HEK293 (cell line): ENCODE data around the gene RNF43.

Experiments used
- EGR2 ChIP-seq: fragments of 450-650 bp; formaldehyde crosslinking; IDR thresholded peaks from 2 replicates; pipeline ENCODE4 v1.5.1; 2016; ENCODE audit warnings: low read depth, missing biosample characterization, missing genetic modification characterization
- GLIS2 ChIP-seq: fragments of 450-650 bp; formaldehyde crosslinking; IDR thresholded peaks from 2 replicates; pipeline ENCODE4 v1.5.1; 2016; ENCODE audit warnings: missing biosample characterization, missing genetic modification characterization
- KLF1 ChIP-seq: fragments of 450-650 bp; formaldehyde crosslinking; IDR thresholded peaks from 2 replicates; pipeline ENCODE4 v1.5.1; 2016; ENCODE audit warnings: missing biosample characterization, missing genetic modification characterization
- KLF7 ChIP-seq: fragments of 450-650 bp; formaldehyde crosslinking; IDR thresholded peaks from 2 replicates; pipeline ENCODE4 v1.5.1; 2016; ENCODE audit warnings: missing biosample characterization, missing genetic modification characterization, borderline replicate concordance
- OVOL3 ChIP-seq: fragments of 450-650 bp; formaldehyde crosslinking; IDR thresholded peaks from 2 replicates; pipeline ENCODE4 v1.5.1; 2016; ENCODE audit warnings: missing biosample characterization, missing genetic modification characterization
- PRDM1 ChIP-seq: fragments of 450-650 bp; formaldehyde crosslinking; IDR thresholded peaks from 2 replicates; pipeline ENCODE4; 2016; ENCODE audit warnings: missing biosample characterization, missing genetic modification characterization
- TRIM28 ChIP-seq: IDR thresholded peaks from 2 replicates; pipeline ENCODE4 v1.6.1; 2011; ENCODE audit warnings: low read length, control low read depth, borderline replicate concordance
- YY1 ChIP-seq: fragments of 450-650 bp; formaldehyde crosslinking; IDR thresholded peaks from 2 replicates; pipeline ENCODE4 v1.5.1; 2018; ENCODE audit warnings: missing biosample characterization, missing genetic modification characterization
- ZFP41 ChIP-seq: fragments of 450-650 bp; formaldehyde crosslinking; IDR thresholded peaks from 2 replicates; pipeline ENCODE4 v1.5.1; 2016; ENCODE audit warnings: missing biosample characterization, missing genetic modification characterization, borderline replicate concordance
- ZNF10 ChIP-seq: fragments of 450-650 bp; formaldehyde crosslinking; IDR thresholded peaks from 2 replicates; pipeline ENCODE4 v1.5.1; 2017; ENCODE audit warnings: missing biosample characterization, missing genetic modification characterization
- ZNF155 ChIP-seq: fragments of 450-650 bp; formaldehyde crosslinking; IDR thresholded peaks from 2 replicates; pipeline ENCODE4 v1.5.1; 2016; ENCODE audit warnings: missing biosample characterization, missing genetic modification characterization
- ZNF157 ChIP-seq: fragments of 450-650 bp; formaldehyde crosslinking; IDR thresholded peaks from 2 replicates; pipeline ENCODE4 v1.5.1; 2016; ENCODE audit warnings: missing biosample characterization, missing genetic modification characterization
- ZNF2 ChIP-seq: fragments of 450-650 bp; formaldehyde crosslinking; IDR thresholded peaks from 2 replicates; pipeline ENCODE4 v1.5.1; 2016; ENCODE audit warnings: missing biosample characterization, missing genetic modification characterization
- ZNF214 ChIP-seq: fragments of 450-650 bp; formaldehyde crosslinking; IDR thresholded peaks from 2 replicates; pipeline ENCODE4 v1.5.1; 2017; ENCODE audit warnings: missing biosample characterization, mild to moderate bottlenecking, missing genetic modification characterization, borderline replicate concordance
- ZNF239 ChIP-seq: fragments of 450-650 bp; formaldehyde crosslinking; IDR thresholded peaks from 2 replicates; pipeline ENCODE4 v1.5.1; 2016; ENCODE audit warnings: missing biosample characterization, missing genetic modification characterization
- ZNF248 ChIP-seq: fragments of 450-650 bp; formaldehyde crosslinking; IDR thresholded peaks from 2 replicates; pipeline ENCODE4 v1.5.1; 2017; ENCODE audit warnings: missing biosample characterization, missing genetic modification characterization
- ZNF266 ChIP-seq: fragments of 450-650 bp; formaldehyde crosslinking; IDR thresholded peaks from 2 replicates; pipeline ENCODE4 v1.5.1; 2016; ENCODE audit warnings: missing biosample characterization, missing genetic modification characterization, low read depth
- ZNF302 ChIP-seq: fragments of 450-650 bp; formaldehyde crosslinking; IDR thresholded peaks from 2 replicates; pipeline ENCODE4 v1.5.1; 2016; ENCODE audit warnings: missing biosample characterization, missing genetic modification characterization, low read depth
- ZNF324 ChIP-seq: fragments of 450-650 bp; formaldehyde crosslinking; IDR thresholded peaks from 2 replicates; pipeline ENCODE4 v1.5.1; 2016; ENCODE audit warnings: missing biosample characterization, missing genetic modification characterization
- ZNF391 ChIP-seq: fragments of 450-650 bp; formaldehyde crosslinking; IDR thresholded peaks from 2 replicates; pipeline ENCODE4 v1.5.1; 2016; ENCODE audit warnings: low read depth, missing biosample characterization, missing genetic modification characterization, borderline replicate concordance
- ZNF423 ChIP-seq: fragments of 450-650 bp; formaldehyde crosslinking; IDR thresholded peaks from 2 replicates; pipeline ENCODE4 v1.5.1; 2016; ENCODE audit warnings: missing biosample characterization, missing genetic modification characterization
- ZNF501 ChIP-seq: fragments of 450-650 bp; formaldehyde crosslinking; IDR thresholded peaks from 2 replicates; pipeline ENCODE4 v1.5.1; 2016; ENCODE audit warnings: missing biosample characterization, missing genetic modification characterization
- ZNF626 ChIP-seq: fragments of 450-650 bp; sonication (Bioruptor Pico); formaldehyde crosslinking; IDR thresholded peaks from 2 replicates; pipeline ENCODE4 v1.5.1; 2018; ENCODE audit warnings: missing biosample characterization, missing genetic modification characterization, inconsistent platforms
- ZNF658 ChIP-seq: fragments of 450-650 bp; formaldehyde crosslinking; IDR thresholded peaks from 2 replicates; pipeline ENCODE4; 2016; ENCODE audit warnings: missing biosample characterization, missing genetic modification characterization
- ZNF677 ChIP-seq: fragments of 450-650 bp; IDR thresholded peaks from 2 replicates; pipeline ENCODE4 v1.5.0; 2018; ENCODE audit warnings: missing biosample characterization, mild to moderate bottlenecking, missing genetic modification characterization, moderate library complexity
- ZNF768 ChIP-seq: fragments of 450-650 bp; formaldehyde crosslinking; IDR thresholded peaks from 2 replicates; pipeline ENCODE4 v1.5.1; 2018; ENCODE audit warnings: missing biosample characterization, mild to moderate bottlenecking, missing genetic modification characterization
- ZNF791 ChIP-seq: fragments of 450-650 bp; formaldehyde crosslinking; IDR thresholded peaks from 2 replicates; pipeline ENCODE4 v1.5.1; 2016; ENCODE audit warnings: missing biosample characterization, missing genetic modification characterization
- ZSCAN23 ChIP-seq: fragments of 450-650 bp; formaldehyde crosslinking; IDR thresholded peaks from 2 replicates; pipeline ENCODE4 v1.5.1; 2016; ENCODE audit warnings: missing biosample characterization, missing genetic modification characterization
- TF ChIP-seq, protein P1 (sequence below): fragments of 450-650 bp; formaldehyde crosslinking; IDR thresholded peaks from 2 replicates; pipeline ENCODE4 v1.5.1; 2016; ENCODE audit warnings: missing biosample characterization, missing genetic modification characterization
- TF ChIP-seq, protein P2 (sequence below): fragments of 450-650 bp; formaldehyde crosslinking; IDR thresholded peaks from 2 replicates; pipeline ENCODE4 v1.5.1; 2016; ENCODE audit warnings: missing biosample characterization, missing genetic modification characterization
- TF ChIP-seq, protein P3 (sequence below): fragments of 450-650 bp; formaldehyde crosslinking; IDR thresholded peaks from 2 replicates; pipeline ENCODE4 v1.5.1; 2016; ENCODE audit warnings: missing biosample characterization, missing genetic modification characterization
- TF ChIP-seq, protein P4 (sequence below): IDR thresholded peaks from 2 replicates; pipeline ENCODE4 v1.6.1; 2011; ENCODE audit warnings: mild to moderate bottlenecking, low read depth, low read length, borderline replicate concordance
- TF ChIP-seq, protein P5 (sequence below): fragments of 450-650 bp; formaldehyde crosslinking; IDR thresholded peaks from 2 replicates; pipeline ENCODE4 v1.5.1; 2016; ENCODE audit warnings: missing biosample characterization, missing genetic modification characterization

Gene RNF43

DNA sequence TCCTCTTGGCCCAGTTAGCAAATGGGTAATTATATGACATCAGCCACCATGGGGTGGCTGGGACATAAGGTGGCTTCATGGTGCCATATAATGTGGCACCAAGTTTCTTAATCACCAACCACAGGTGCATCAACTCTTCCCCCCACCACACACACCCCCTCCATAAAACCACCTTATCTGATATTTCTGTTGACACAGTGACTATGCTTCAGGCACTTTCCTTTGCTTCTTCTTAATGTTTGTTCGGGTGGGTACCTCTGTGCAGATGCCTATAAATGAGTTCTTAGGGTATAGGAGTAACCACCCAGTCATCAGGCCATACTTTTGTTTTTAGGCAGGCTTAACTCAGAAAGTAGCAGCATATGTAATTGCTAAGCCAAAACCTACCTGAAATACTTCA, 29.5 kb downstream of the RNF43 start (continued):
- TF ChIP-seq, protein P1, sequence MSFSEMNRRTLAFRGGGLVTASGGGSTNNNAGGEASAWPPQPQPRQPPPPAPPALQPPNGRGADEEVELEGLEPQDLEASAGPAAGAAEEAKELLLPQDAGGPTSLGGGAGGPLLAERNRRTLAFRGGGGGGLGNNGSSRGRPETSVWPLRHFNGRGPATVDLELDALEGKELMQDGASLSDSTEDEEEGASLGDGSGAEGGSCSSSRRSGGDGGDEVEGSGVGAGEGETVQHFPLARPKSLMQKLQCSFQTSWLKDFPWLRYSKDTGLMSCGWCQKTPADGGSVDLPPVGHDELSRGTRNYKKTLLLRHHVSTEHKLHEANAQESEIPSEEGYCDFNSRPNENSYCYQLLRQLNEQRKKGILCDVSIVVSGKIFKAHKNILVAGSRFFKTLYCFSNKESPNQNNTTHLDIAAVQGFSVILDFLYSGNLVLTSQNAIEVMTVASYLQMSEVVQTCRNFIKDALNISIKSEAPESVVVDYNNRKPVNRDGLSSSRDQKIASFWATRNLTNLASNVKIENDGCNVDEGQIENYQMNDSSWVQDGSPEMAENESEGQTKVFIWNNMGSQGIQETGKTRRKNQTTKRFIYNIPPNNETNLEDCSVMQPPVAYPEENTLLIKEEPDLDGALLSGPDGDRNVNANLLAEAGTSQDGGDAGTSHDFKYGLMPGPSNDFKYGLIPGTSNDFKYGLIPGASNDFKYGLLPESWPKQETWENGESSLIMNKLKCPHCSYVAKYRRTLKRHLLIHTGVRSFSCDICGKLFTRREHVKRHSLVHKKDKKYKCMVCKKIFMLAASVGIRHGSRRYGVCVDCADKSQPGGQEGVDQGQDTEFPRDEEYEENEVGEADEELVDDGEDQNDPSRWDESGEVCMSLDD (tag by site-specific recombination): peak; percentile 78
- peak; percentile 98 for TF ChIP-seq KLF1
- TF ChIP-seq ZNF214 (tag by site-specific recombination): no peak
- TF ChIP-seq ZNF2 (tag by site-specific recombination): peak; percentile 70
- no peak for TF ChIP-seq ZNF239
- TF ChIP-seq, protein P2, sequence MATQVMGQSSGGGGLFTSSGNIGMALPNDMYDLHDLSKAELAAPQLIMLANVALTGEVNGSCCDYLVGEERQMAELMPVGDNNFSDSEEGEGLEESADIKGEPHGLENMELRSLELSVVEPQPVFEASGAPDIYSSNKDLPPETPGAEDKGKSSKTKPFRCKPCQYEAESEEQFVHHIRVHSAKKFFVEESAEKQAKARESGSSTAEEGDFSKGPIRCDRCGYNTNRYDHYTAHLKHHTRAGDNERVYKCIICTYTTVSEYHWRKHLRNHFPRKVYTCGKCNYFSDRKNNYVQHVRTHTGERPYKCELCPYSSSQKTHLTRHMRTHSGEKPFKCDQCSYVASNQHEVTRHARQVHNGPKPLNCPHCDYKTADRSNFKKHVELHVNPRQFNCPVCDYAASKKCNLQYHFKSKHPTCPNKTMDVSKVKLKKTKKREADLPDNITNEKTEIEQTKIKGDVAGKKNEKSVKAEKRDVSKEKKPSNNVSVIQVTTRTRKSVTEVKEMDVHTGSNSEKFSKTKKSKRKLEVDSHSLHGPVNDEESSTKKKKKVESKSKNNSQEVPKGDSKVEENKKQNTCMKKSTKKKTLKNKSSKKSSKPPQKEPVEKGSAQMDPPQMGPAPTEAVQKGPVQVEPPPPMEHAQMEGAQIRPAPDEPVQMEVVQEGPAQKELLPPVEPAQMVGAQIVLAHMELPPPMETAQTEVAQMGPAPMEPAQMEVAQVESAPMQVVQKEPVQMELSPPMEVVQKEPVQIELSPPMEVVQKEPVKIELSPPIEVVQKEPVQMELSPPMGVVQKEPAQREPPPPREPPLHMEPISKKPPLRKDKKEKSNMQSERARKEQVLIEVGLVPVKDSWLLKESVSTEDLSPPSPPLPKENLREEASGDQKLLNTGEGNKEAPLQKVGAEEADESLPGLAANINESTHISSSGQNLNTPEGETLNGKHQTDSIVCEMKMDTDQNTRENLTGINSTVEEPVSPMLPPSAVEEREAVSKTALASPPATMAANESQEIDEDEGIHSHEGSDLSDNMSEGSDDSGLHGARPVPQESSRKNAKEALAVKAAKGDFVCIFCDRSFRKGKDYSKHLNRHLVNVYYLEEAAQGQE (tag by site-specific recombination): no peak
- TF ChIP-seq ZFP41 (tag by site-specific recombination): no peak
- peak; percentile 55; the same call in 1 of the 2 replicates for TF ChIP-seq GLIS2
- TF ChIP-seq ZNF157 (tag by site-specific recombination): no peak
- TF ChIP-seq ZNF626 (tag by site-specific recombination): no peak
- peak; percentile 66 for TF ChIP-seq ZNF10 (tag by site-specific recombination)
- no peak for TF ChIP-seq PRDM1 (tag by site-specific recombination)
- no peak for TF ChIP-seq ZNF155 (tag by site-specific recombination)
- 0 out of 2 replicates have a peak, but pooled peaks have one; percentile 35 for TF ChIP-seq EGR2
- TF ChIP-seq YY1 (tag by site-specific recombination): no peak
- no peak for TF ChIP-seq OVOL3 (tag by site-specific recombination)
- TF ChIP-seq, protein P3, sequence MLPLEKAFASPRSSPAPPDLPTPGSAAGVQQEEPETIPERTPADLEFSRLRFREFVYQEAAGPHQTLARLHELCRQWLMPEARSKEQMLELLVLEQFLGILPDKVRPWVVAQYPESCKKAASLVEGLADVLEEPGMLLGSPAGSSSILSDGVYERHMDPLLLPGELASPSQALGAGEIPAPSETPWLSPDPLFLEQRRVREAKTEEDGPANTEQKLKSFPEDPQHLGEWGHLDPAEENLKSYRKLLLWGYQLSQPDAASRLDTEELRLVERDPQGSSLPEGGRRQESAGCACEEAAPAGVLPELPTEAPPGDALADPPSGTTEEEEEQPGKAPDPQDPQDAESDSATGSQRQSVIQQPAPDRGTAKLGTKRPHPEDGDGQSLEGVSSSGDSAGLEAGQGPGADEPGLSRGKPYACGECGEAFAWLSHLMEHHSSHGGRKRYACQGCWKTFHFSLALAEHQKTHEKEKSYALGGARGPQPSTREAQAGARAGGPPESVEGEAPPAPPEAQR: no peak
- TF ChIP-seq ZNF324: no peak
- TF ChIP-seq ZNF677 (tag by site-specific recombination): no peak
- TF ChIP-seq ZNF768 (tag by site-specific recombination): no peak
- no peak for TF ChIP-seq ZNF791
- peak; percentile 48; the same call in 1 of the 2 replicates for TF ChIP-seq TRIM28
- no peak for TF ChIP-seq ZNF266 (tag by site-specific recombination)
- no peak for TF ChIP-seq ZNF248 (tag by site-specific recombination)
- TF ChIP-seq, protein P4, sequence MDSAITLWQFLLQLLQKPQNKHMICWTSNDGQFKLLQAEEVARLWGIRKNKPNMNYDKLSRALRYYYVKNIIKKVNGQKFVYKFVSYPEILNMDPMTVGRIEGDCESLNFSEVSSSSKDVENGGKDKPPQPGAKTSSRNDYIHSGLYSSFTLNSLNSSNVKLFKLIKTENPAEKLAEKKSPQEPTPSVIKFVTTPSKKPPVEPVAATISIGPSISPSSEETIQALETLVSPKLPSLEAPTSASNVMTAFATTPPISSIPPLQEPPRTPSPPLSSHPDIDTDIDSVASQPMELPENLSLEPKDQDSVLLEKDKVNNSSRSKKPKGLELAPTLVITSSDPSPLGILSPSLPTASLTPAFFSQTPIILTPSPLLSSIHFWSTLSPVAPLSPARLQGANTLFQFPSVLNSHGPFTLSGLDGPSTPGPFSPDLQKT: no peak
- peak; percentile 71; the same call in 1 of the 2 replicates for TF ChIP-seq ZSCAN23
- TF ChIP-seq ZNF658: no peak
- TF ChIP-seq ZNF501 (tag by site-specific recombination): no peak
- TF ChIP-seq ZNF302: no peak
- TF ChIP-seq, protein P5, sequence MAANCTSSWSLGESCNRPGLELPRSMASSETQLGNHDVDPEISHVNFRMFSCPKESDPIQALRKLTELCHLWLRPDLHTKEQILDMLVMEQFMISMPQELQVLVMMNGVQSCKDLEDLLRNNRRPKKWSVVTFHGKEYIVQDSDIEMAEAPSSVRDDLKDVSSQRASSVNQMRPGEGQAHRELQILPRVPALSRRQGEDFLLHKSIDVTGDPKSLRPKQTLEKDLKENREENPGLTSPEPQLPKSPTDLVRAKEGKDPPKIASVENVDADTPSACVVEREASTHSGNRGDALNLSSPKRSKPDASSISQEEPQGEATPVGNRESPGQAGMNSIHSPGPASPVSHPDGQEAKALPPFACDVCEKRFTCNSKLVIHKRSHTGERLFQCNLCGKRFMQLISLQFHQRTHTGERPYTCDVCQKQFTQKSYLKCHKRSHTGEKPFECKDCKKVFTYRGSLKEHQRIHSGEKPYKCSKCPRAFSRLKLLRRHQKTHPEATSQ (tag by site-specific recombination): no peak
- no peak for TF ChIP-seq ZNF391
- peak; percentile 83; the same call in 1 of the 2 replicates for TF ChIP-seq KLF7 (tag by site-specific recombination)
- TF ChIP-seq ZNF423 (tag by site-specific recombination): peak; percentile 75
